ENCODE results near the gene RPS6KA1. TPM values are rescaled to one million over a fixed set of nuclear protein-coding genes. Genes with fewer than 3 reads are reported as not detected.
"Not testable (repeated sequence)": the region's sequence is repeated elsewhere in the genome, so short reads cannot be mapped to it uniquely, and the experiment has no call there.

RPS6KA1 gene
- total and polyA plus RNA-seq, 9 donors: 4.5 to 11.1 (median 6.6) TPM

DNA sequence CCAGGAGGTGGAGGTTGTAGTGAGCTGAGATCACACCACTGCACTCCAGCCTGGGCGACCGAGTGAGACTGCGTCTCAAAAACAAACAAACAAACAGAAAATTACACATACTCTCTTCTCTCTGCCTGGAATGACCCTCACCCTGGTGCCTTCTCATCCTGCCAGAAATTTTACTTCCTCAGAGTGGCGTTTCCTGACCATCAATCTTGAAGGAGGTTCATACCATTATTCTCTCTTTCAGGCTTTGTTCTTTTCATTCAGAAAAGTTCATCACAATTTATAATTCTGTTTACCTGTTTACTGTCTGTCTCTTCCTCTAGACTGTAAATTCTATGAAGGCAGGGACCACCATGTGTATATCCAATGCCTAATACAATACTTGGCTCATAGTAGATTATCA is 79.3 kb downstream of the RPS6KA1 start:
- DNase-seq: peak; percentile 27
- 45% methylated on average over 4 of the region's 4 CpGs for WGBS (ENCODE audit: insufficient coverage)
- H3K27ac ChIP-seq (ENCODE audit: low read length): no peak overlapping the region

DNA sequence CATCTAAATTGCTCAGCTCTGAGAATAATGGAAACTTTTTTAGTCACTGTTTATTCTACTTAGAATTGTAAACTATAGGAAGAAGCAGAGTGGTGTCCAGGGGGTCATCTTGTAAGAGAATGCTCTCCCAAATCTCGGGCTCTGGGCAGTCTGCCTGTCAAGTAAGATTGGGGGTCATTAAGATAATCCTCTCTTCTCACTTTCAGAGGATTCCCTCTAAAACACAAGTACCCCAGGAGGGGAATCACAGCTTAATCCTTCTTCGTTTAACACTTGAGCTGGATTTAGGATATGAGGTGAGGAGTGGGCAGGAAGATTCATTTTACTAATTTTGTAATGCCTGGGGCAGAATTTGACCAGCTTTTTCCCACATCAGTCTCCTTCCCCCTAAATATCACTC is 81.2 kb downstream of the RPS6KA1 start:
- WGBS (ENCODE audit: insufficient coverage): no CpG with 5 or more reads among the region's 2 CpGs

More for the DNA sequence above, 79.3 kb downstream of the RPS6KA1 start:
- no peak overlapping the region for H3K4me3 ChIP-seq (ENCODE audit: low read length)
- no peaks in the 10 kb centered on the region for H3K9me3 ChIP-seq (replicated peaks; ENCODE audit: control insufficient read depth, low read depth, low read length)
- H3K4me1 ChIP-seq (ENCODE audit: control insufficient read depth, insufficient read depth, low read length): no peaks in the 10 kb centered on the region
- H3K27me3 ChIP-seq (ENCODE audit: control insufficient read depth, insufficient read depth, low read length): peaks cover 4% of the 10 kb centered on the region
- H3K36me3 ChIP-seq (ENCODE audit: control insufficient read depth, insufficient read depth, low read length): no peaks in the 10 kb centered on the region

DNA sequence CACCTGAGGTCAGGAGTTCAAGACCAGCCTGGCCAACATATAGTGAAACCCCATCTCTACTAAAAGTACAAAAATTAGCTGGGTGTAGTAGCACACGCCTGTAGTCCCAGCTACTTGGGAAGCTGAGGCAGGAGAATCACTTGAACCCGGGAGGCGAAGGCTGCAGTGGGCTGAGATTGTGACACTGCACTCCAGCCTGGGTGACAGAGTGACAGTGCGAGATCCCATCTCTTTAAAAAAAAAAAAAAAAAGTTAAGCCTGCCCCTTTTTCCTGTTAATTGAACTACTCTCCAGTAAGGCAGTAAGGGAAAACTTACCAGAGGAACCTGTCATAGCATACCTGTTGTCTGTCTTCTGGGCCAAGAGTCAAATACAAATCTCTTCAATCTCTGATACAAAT is 83.1 kb downstream of the RPS6KA1 start:
- H3K36me3 ChIP-seq (ENCODE audit: control insufficient read depth, insufficient read depth, low read length); DNase-seq; H3K27ac ChIP-seq (ENCODE audit: low read length); H3K27me3 ChIP-seq (ENCODE audit: control insufficient read depth, insufficient read depth, low read length); H3K9me3 ChIP-seq (replicated peaks; ENCODE audit: control insufficient read depth, low read depth, low read length); H3K4me1 ChIP-seq (ENCODE audit: control insufficient read depth, insufficient read depth, low read length); H3K4me3 ChIP-seq (ENCODE audit: low read length): not testable (repeated sequence)
- WGBS (ENCODE audit: insufficient coverage): 92% methylated on average over 2 of the region's 4 CpGs

More for the DNA sequence above, 81.2 kb downstream of the RPS6KA1 start:
- Histone ChIP-seq H3K36me3 (ENCODE audit: control insufficient read depth, insufficient read depth, low read length) (no peaks in the 10 kb centered on the region), H3K4me1 (ENCODE audit: control insufficient read depth, insufficient read depth, low read length) (no peaks in the 10 kb centered on the region), H3K9me3 (replicated peaks; ENCODE audit: control insufficient read depth, low read depth, low read length) (no peaks in the 10 kb centered on the region), H3K27ac (ENCODE audit: low read length) (no peak overlapping the region), H3K4me3 (ENCODE audit: low read length) (no peak overlapping the region), H3K27me3 (ENCODE audit: control insufficient read depth, insufficient read depth, low read length) (no peaks in the 10 kb centered on the region)
- DNase-seq: no peak

DNA sequence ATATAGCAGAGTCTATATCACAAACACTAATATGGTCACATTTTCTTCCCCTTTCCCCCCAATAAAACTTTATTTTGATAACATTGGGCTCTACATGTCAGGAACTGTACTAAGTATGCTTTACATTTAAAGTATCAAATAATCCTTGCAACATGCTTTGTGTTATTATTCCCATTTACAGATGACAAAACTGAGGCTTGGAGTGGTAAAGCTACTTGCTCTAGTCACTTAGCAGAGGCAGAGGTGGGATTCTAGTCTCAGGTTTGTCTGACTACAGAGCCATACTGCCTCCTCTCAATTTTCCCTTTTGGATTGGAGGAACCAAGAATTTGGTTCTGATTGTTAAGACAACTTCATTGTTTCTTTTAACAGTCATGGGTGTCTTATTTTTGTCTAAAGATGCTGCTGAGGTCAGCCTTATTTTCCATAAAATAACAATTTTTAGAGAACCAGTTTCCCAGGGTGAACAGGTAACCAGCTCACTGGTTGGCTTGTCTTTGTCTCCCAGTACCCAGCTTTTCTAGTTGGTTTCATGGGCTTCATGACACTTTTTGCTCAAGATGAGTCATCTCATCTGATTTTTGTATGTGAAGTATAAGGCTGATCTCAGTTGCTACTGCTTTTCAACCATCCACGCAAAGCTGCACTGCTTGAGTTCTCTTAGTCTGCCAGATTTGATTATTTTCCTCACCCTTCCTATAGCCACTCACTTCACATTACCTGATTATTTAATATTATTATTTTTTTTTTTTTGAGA is 85.3 kb downstream of the RPS6KA1 start:
- WGBS (ENCODE audit: insufficient coverage): no CpG with 5 or more reads among the region's 1 CpG
- Histone ChIP-seq H3K9me3 (replicated peaks; ENCODE audit: control insufficient read depth, low read depth, low read length) (no peaks in the 10 kb centered on the region), H3K4me1 (ENCODE audit: control insufficient read depth, insufficient read depth, low read length) (peaks cover 5% of the 10 kb centered on the region), H3K27ac (ENCODE audit: low read length) (no peak overlapping the region), H3K36me3 (ENCODE audit: control insufficient read depth, insufficient read depth, low read length) (no peaks in the 10 kb centered on the region), H3K4me3 (ENCODE audit: low read length) (no peak overlapping the region), H3K27me3 (ENCODE audit: control insufficient read depth, insufficient read depth, low read length) (no peaks in the 10 kb centered on the region)
- no peak for DNase-seq

DNA sequence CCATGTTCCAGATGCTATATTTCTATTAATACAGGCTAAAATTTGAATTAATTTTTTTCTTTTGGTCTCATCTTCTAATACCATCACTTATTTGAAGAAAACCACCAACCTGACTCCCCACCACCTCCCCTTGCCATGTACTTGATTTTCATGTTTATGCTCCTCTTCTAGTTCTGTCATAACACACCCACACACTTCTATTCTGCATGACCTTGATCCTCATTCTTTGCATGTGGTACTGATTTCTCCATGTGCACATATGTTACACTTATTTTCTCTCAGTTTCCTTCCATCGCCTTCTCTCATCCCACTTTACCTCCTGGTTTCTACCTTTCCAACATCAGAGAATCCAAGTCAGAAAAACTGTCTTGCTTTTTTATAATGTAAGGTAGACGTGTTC is 87.3 kb downstream of the RPS6KA1 start:
- Histone ChIP-seq H3K4me3 (ENCODE audit: low read length) (no peak overlapping the region), H3K36me3 (ENCODE audit: control insufficient read depth, insufficient read depth, low read length) (no peaks in the 10 kb centered on the region), H3K27me3 (ENCODE audit: control insufficient read depth, insufficient read depth, low read length) (no peaks in the 10 kb centered on the region), H3K9me3 (replicated peaks; ENCODE audit: control insufficient read depth, low read depth, low read length) (no peaks in the 10 kb centered on the region), H3K4me1 (ENCODE audit: control insufficient read depth, insufficient read depth, low read length) (peaks cover 9% of the 10 kb centered on the region), H3K27ac (ENCODE audit: low read length) (no peak overlapping the region)
- no CpG with 5 or more reads among the region's 2 CpGs for WGBS (ENCODE audit: insufficient coverage)
- DNase-seq: no peak

DNA sequence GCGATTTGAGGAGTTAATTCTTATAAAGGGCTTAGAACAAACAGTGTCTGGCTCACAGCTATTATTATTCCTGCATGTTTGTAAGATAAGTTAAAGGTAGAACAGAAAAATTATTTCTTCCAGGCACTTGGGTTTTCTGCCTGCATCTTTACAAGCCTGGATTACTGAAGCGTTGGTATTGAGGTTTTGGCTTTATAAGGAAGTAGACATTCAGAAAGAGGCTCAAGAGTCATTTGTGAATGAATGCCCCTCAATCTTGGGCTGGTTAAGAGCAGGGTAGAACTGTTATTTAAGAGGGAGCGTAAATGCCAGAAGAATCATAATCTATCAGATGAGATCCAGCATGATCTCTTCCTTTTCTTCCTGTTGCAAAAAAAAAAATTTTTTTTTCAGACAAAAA is 89.0 kb downstream of the RPS6KA1 start:
- Histone ChIP-seq H3K27ac (ENCODE audit: low read length) (peak overlapping the region; percentile 20), H3K9me3 (replicated peaks; ENCODE audit: control insufficient read depth, low read depth, low read length) (no peaks in the 10 kb centered on the region), H3K27me3 (ENCODE audit: control insufficient read depth, insufficient read depth, low read length) (no peaks in the 10 kb centered on the region), H3K36me3 (ENCODE audit: control insufficient read depth, insufficient read depth, low read length) (no peaks in the 10 kb centered on the region), H3K4me3 (ENCODE audit: low read length) (no peak overlapping the region), H3K4me1 (ENCODE audit: control insufficient read depth, insufficient read depth, low read length) (peaks cover 9% of the 10 kb centered on the region)
- no CpG with 5 or more reads among the region's 3 CpGs for WGBS (ENCODE audit: insufficient coverage)
- DNase-seq: no peak

Other genes starting within 250 kb of the RPS6KA1 start
- 12.2 TPM for gene SH3BGRL3, start 249.7 kb upstream of the RPS6KA1 start, total RNA-seq
- 10 to 100 TPM; 53.0 to 85.2 (median 61.9) TPM for gene SH3BGRL3, start 249.7 kb upstream of the RPS6KA1 start, polyA plus RNA-seq (ENCODE audit: insufficient read depth in 1 of 8, insufficient read length in 8 of 8, low replicate concordance in 1 of 8)
- 4.2 TPM for gene UBXN11, start 223.1 kb upstream of the RPS6KA1 start, total RNA-seq
- 10 to 100 TPM in 5 of 8 donors, 1 to 10 TPM in 3; 7.7 to 13.9 (median 10.5) TPM for gene UBXN11, start 223.1 kb upstream of the RPS6KA1 start, polyA plus RNA-seq (ENCODE audit: insufficient read depth in 1 of 8, insufficient read length in 8 of 8, low replicate concordance in 1 of 8)
- gene CD52, start 211.8 kb upstream of the RPS6KA1 start, total RNA-seq: 1.7 TPM
- gene CD52, start 211.8 kb upstream of the RPS6KA1 start, polyA plus RNA-seq (ENCODE audit: insufficient read depth in 1 of 8, insufficient read length in 8 of 8, low replicate concordance in 1 of 8): 1 to 10 TPM; 1.1 to 3.8 (median 2.1) TPM
- gene CRYBG2, start 175.6 kb upstream of the RPS6KA1 start, total RNA-seq: 0.22 TPM
- gene CRYBG2, start 175.6 kb upstream of the RPS6KA1 start, polyA plus RNA-seq (ENCODE audit: insufficient read depth in 1 of 8, insufficient read length in 8 of 8, low replicate concordance in 1 of 8): 1 to 10 TPM in 1 of 8 donors, under 1 TPM in 3, not detected in 4; 0.07 to 1.6 (median 0.16) TPM
- gene ZNF683, start 157.0 kb upstream of the RPS6KA1 start, total RNA-seq: not detected
- not detected for gene ZNF683, start 157.0 kb upstream of the RPS6KA1 start, polyA plus RNA-seq (ENCODE audit: insufficient read depth in 1 of 8, insufficient read length in 8 of 8, low replicate concordance in 1 of 8)
- not detected for gene LIN28A, start 118.9 kb upstream of the RPS6KA1 start, total RNA-seq
- under 1 TPM in 3 of 8 donors, not detected in 5; 0.03 to 0.04 (median 0.04) TPM for gene LIN28A, start 118.9 kb upstream of the RPS6KA1 start, polyA plus RNA-seq (ENCODE audit: insufficient read depth in 1 of 8, insufficient read length in 8 of 8, low replicate concordance in 1 of 8)
- 21.8 TPM for gene DHDDS, start 97.4 kb upstream of the RPS6KA1 start, total RNA-seq
- gene DHDDS, start 97.4 kb upstream of the RPS6KA1 start, polyA plus RNA-seq (ENCODE audit: insufficient read depth in 1 of 8, insufficient read length in 8 of 8, low replicate concordance in 1 of 8): 10 to 100 TPM; 16.2 to 28.5 (median 21.3) TPM
- gene HMGN2, start 57.3 kb upstream of the RPS6KA1 start, total RNA-seq: 478 TPM
- 100 to 1,000 TPM; 662 to 912 (median 763) TPM for gene HMGN2, start 57.3 kb upstream of the RPS6KA1 start, polyA plus RNA-seq (ENCODE audit: insufficient read depth in 1 of 8, insufficient read length in 8 of 8, low replicate concordance in 1 of 8)
- gene ARID1A, start 166.3 kb downstream of the RPS6KA1 start, total RNA-seq: 22.1 TPM
- gene ARID1A, start 166.3 kb downstream of the RPS6KA1 start, polyA plus RNA-seq (ENCODE audit: insufficient read depth in 1 of 8, insufficient read length in 8 of 8, low replicate concordance in 1 of 8): 10 to 100 TPM; 33.2 to 63.5 (median 47.3) TPM

Data from muscle of leg (tissue), 11 donors.